Measurements from ENCODE around the gene FBXO17.
A peak's percentile ranks its signal among the peaks of the same experiment; 100 is the strongest.

FBXO17 gene

GRCh38 chr19:38907227-38907626, 68.3 kb downstream of the FBXO17 start:
- no peak for TF ChIP-seq CTCF (IDR thresholded peaks at IDR 0.05; ENCODE audit: control insufficient read depth, extremely low read depth, insufficient read depth)
- no peak for DNase-seq (ENCODE audit: low read depth)
- no peak overlapping the region for H3K4me3 ChIP-seq (ENCODE audit: low read depth, low read length)

- H3K4me3 ChIP-seq (ENCODE audit: low read depth, low read length), result no peak overlapping the region
- TF ChIP-seq CTCF (IDR thresholded peaks at IDR 0.05; ENCODE audit: control insufficient read depth, extremely low read depth, insufficient read depth), result no peak
- DNase-seq (ENCODE audit: low read depth), result no peak
These were observed 69.9 kb downstream of the FBXO17 start for GRCh38 chr19:38905620-38906019.

GRCh38 chr19:38904581-38905539, 70.7 kb downstream of the FBXO17 start:
- no peak for TF ChIP-seq CTCF (IDR thresholded peaks at IDR 0.05; ENCODE audit: control insufficient read depth, extremely low read depth, insufficient read depth)
- H3K4me3 ChIP-seq (ENCODE audit: low read depth, low read length), result no peak overlapping the region
- DNase-seq (ENCODE audit: low read depth), result no peak

GRCh38 chr19:38901683-38902082, 73.9 kb downstream of the FBXO17 start:
- DNase-seq (ENCODE audit: low read depth), result no peak
- TF ChIP-seq CTCF (IDR thresholded peaks at IDR 0.05; ENCODE audit: control insufficient read depth, extremely low read depth, insufficient read depth), result no peak
- no peak overlapping the region for H3K4me3 ChIP-seq (ENCODE audit: low read depth, low read length)

GRCh38 chr19:38900743-38901190, 74.8 kb downstream of the FBXO17 start:
- DNase-seq (ENCODE audit: low read depth), result no peak
- TF ChIP-seq CTCF (IDR thresholded peaks at IDR 0.05; ENCODE audit: control insufficient read depth, extremely low read depth, insufficient read depth), result no peak
- peak overlapping the region; percentile 99 for H3K4me3 ChIP-seq (ENCODE audit: low read depth, low read length)

- TF ChIP-seq CTCF (IDR thresholded peaks at IDR 0.05; ENCODE audit: control insufficient read depth, extremely low read depth, insufficient read depth), result no peak
- H3K4me3 ChIP-seq (ENCODE audit: low read depth, low read length), result peak overlapping the region; percentile 99
- DNase-seq (ENCODE audit: low read depth), result no peak
These were observed 75.3 kb downstream of the FBXO17 start for GRCh38 chr19:38900202-38900629.

Measured in LNCaP clone FGC (cell line).